ENCODE results near the gene PCDHGA1.

Gene PCDHGA1

GRCh38 chr5:141409598-141410306, 79.4 kb downstream of the PCDHGA1 start:
- Histone ChIP-seq H3K18ac (ENCODE audit: low read length) (no peak overlapping the region), H3K14ac (ENCODE audit: low read length) (no peak overlapping the region), H4K91ac (ENCODE audit: low read depth, low read length, poor library complexity) (no peak overlapping the region), H3K23ac (ENCODE audit: low read depth, low read length, poor library complexity) (no peak overlapping the region), H2AFZ (ENCODE audit: low read length) (no peak overlapping the region), H4K8ac (ENCODE audit: low read depth, low read length) (no peak overlapping the region), H2AK5ac (ENCODE audit: low read depth, low read length) (no peak overlapping the region), H2BK15ac (ENCODE audit: low read length) (no peak overlapping the region), H2BK120ac (ENCODE audit: low read depth, low read length) (no peak overlapping the region), H3K4me1 (ENCODE audit: control insufficient read depth in 2 of 2, insufficient read depth in 1 of 2, low read depth in 1 of 2, low read length in 2 of 2) (no peaks in the 10 kb centered on the region), H3K79me1 (ENCODE audit: low read depth, low read length) (no peaks in the 10 kb centered on the region), H3K27ac (replicated peaks; ENCODE audit: low read length) (no peak overlapping the region), H2BK5ac (ENCODE audit: low read length) (no peak overlapping the region), H3K27me3 (ENCODE audit: control insufficient read depth in 3 of 3, insufficient read depth in 3 of 3, low read depth in 1 of 3, low read length in 3 of 3) (no peaks in the 10 kb centered on the region), H3K4me2 (ENCODE audit: insufficient read depth, low read length, poor library complexity, severe bottlenecking) (no peak overlapping the region), H3K9ac (ENCODE audit: low read depth, low read length, poor library complexity) (no peak overlapping the region), H2BK12ac (ENCODE audit: low read length) (no peak overlapping the region), H3K4me3 (ENCODE audit: low read length in 2 of 2) (no peak overlapping the region), H3K4ac (ENCODE audit: low read length) (no peak overlapping the region), H3K9me3 (replicated peaks in 1 of 2; ENCODE audit: control insufficient read depth in 2 of 2, insufficient read depth in 1 of 2, low read depth in 1 of 2, low read length in 2 of 2) (peaks cover 51 to 93% of the 10 kb centered on the region in 2 donors), H3K36me3 (replicated peaks in 1 of 2; ENCODE audit: control insufficient read depth in 2 of 2, insufficient read depth in 2 of 2, low read length in 2 of 2) (peaks cover 17 to 35% of the 10 kb centered on the region in 2 donors)
- WGBS, 2 donors (ENCODE audit: extremely low coverage in 2 of 2, insufficient read length in 2 of 2, insufficient replicate concordance in 1 of 2): no CpG with 5 or more reads among the region's 64 CpGs
- no peak for DNase-seq (ENCODE audit: low spot score)

GRCh38 chr5:141411575-141411974, 81.3 kb downstream of the PCDHGA1 start:
- Histone ChIP-seq H2BK120ac (ENCODE audit: low read depth, low read length) (no peak overlapping the region), H2BK12ac (ENCODE audit: low read length) (no peak overlapping the region), H2BK5ac (ENCODE audit: low read length) (no peak overlapping the region), H3K36me3 (replicated peaks in 1 of 2; ENCODE audit: control insufficient read depth in 2 of 2, insufficient read depth in 2 of 2, low read length in 2 of 2) (peaks cover 18 to 44% of the 10 kb centered on the region in 2 donors), H3K23ac (ENCODE audit: low read depth, low read length, poor library complexity) (no peak overlapping the region), H3K27me3 (ENCODE audit: control insufficient read depth in 3 of 3, insufficient read depth in 3 of 3, low read depth in 1 of 3, low read length in 3 of 3) (no peaks in the 10 kb centered on the region), H3K9me3 (replicated peaks in 1 of 2; ENCODE audit: control insufficient read depth in 2 of 2, insufficient read depth in 1 of 2, low read depth in 1 of 2, low read length in 2 of 2) (peaks cover 49 to 93% of the 10 kb centered on the region in 2 donors), H3K79me1 (ENCODE audit: low read depth, low read length) (no peaks in the 10 kb centered on the region), H3K9ac (ENCODE audit: low read depth, low read length, poor library complexity) (no peak overlapping the region), H3K4me3 (ENCODE audit: low read length in 2 of 2) (no peak overlapping the region), H2AK5ac (ENCODE audit: low read depth, low read length) (no peak overlapping the region), H3K4me2 (ENCODE audit: insufficient read depth, low read length, poor library complexity, severe bottlenecking) (no peak overlapping the region), H3K18ac (ENCODE audit: low read length) (no peak overlapping the region), H2AFZ (ENCODE audit: low read length) (no peak overlapping the region), H4K8ac (ENCODE audit: low read depth, low read length) (no peak overlapping the region), H3K14ac (ENCODE audit: low read length) (no peak overlapping the region), H3K4me1 (ENCODE audit: control insufficient read depth in 2 of 2, insufficient read depth in 1 of 2, low read depth in 1 of 2, low read length in 2 of 2) (no peaks in the 10 kb centered on the region), H3K27ac (replicated peaks; ENCODE audit: low read length) (no peak overlapping the region), H3K4ac (ENCODE audit: low read length) (no peak overlapping the region), H4K91ac (ENCODE audit: low read depth, low read length, poor library complexity) (no peak overlapping the region), H2BK15ac (ENCODE audit: low read length) (no peak overlapping the region)
- DNase-seq (ENCODE audit: low spot score): no peak
- WGBS, 2 donors (ENCODE audit: extremely low coverage in 2 of 2, insufficient read length in 2 of 2, insufficient replicate concordance in 1 of 2): no CpG with 5 or more reads among the region's 3 CpGs

GRCh38 chr5:141412854-141413539, 82.7 kb downstream of the PCDHGA1 start, which contains the start of gene PCDHGA10:
TSS of gene PCDHGA10 (plus strand) at chr5:141412987. CDS start at chr5:141413176, 189 bp downstream.
- Histone ChIP-seq H3K27ac (replicated peaks; ENCODE audit: low read length) (no peak within 1 kb of the TSS), H2AFZ (ENCODE audit: low read length) (peak within 1 kb of the TSS; percentile 75), H3K27me3 (ENCODE audit: control insufficient read depth in 3 of 3, insufficient read depth in 3 of 3, low read depth in 1 of 3, low read length in 3 of 3) (no peaks in the 10 kb centered on the region), H3K18ac (ENCODE audit: low read length) (no peak within 1 kb of the TSS), H3K4me1 (ENCODE audit: control insufficient read depth in 2 of 2, insufficient read depth in 1 of 2, low read depth in 1 of 2, low read length in 2 of 2) (no peaks in the 10 kb centered on the region), H3K4me3 (ENCODE audit: low read length in 2 of 2) (peak within 1 kb of the TSS; percentile 49 to 70), H4K91ac (ENCODE audit: low read depth, low read length, poor library complexity) (no peak within 1 kb of the TSS), H2BK15ac (ENCODE audit: low read length) (no peak within 1 kb of the TSS), H3K4ac (ENCODE audit: low read length) (no peak within 1 kb of the TSS), H2BK5ac (ENCODE audit: low read length) (no peak within 1 kb of the TSS), H3K9ac (ENCODE audit: low read depth, low read length, poor library complexity) (no peak within 1 kb of the TSS), H3K9me3 (replicated peaks in 1 of 2; ENCODE audit: control insufficient read depth in 2 of 2, insufficient read depth in 1 of 2, low read depth in 1 of 2, low read length in 2 of 2) (peaks cover 49 to 96% of the 10 kb centered on the region in 2 donors), H4K8ac (ENCODE audit: low read depth, low read length) (no peak within 1 kb of the TSS), H2BK120ac (ENCODE audit: low read depth, low read length) (no peak within 1 kb of the TSS), H2BK12ac (ENCODE audit: low read length) (no peak within 1 kb of the TSS), H3K4me2 (ENCODE audit: insufficient read depth, low read length, poor library complexity, severe bottlenecking) (no peak within 1 kb of the TSS), H2AK5ac (ENCODE audit: low read depth, low read length) (no peak within 1 kb of the TSS), H3K36me3 (replicated peaks in 1 of 2; ENCODE audit: control insufficient read depth in 2 of 2, insufficient read depth in 2 of 2, low read length in 2 of 2) (peaks cover 18 to 51% of the 10 kb centered on the region in 2 donors), H3K14ac (ENCODE audit: low read length) (no peak within 1 kb of the TSS), H3K23ac (ENCODE audit: low read depth, low read length, poor library complexity) (no peak within 1 kb of the TSS), H3K79me1 (ENCODE audit: low read depth, low read length) (no peaks in the 10 kb centered on the region)
- DNase-seq (ENCODE audit: low spot score): peak; percentile 18
- no CpG with 5 or more reads among the region's 31 CpGs for WGBS, 2 donors (ENCODE audit: extremely low coverage in 2 of 2, insufficient read length in 2 of 2, insufficient replicate concordance in 1 of 2)

GRCh38 chr5:141413540-141414069, 83.3 kb downstream of the PCDHGA1 start:
- H3K18ac ChIP-seq (ENCODE audit: low read length): no peak overlapping the region
- peaks cover 54 to 96% of the 10 kb centered on the region in 2 donors for H3K9me3 ChIP-seq (replicated peaks in 1 of 2; ENCODE audit: control insufficient read depth in 2 of 2, insufficient read depth in 1 of 2, low read depth in 1 of 2, low read length in 2 of 2)
- H3K79me1 ChIP-seq (ENCODE audit: low read depth, low read length): no peaks in the 10 kb centered on the region
- peak overlapping the region; percentile 75 for H2AFZ ChIP-seq (ENCODE audit: low read length)
- H2AK5ac ChIP-seq (ENCODE audit: low read depth, low read length): no peak overlapping the region
- H3K27ac ChIP-seq (replicated peaks; ENCODE audit: low read length): no peak overlapping the region
- no peak overlapping the region for H3K9ac ChIP-seq (ENCODE audit: low read depth, low read length, poor library complexity)
- H3K4ac ChIP-seq (ENCODE audit: low read length): no peak overlapping the region
- no peaks in the 10 kb centered on the region for H3K4me1 ChIP-seq (ENCODE audit: control insufficient read depth in 2 of 2, insufficient read depth in 1 of 2, low read depth in 1 of 2, low read length in 2 of 2)
- H3K14ac ChIP-seq (ENCODE audit: low read length): no peak overlapping the region
- no peak overlapping the region for H4K91ac ChIP-seq (ENCODE audit: low read depth, low read length, poor library complexity)
- H2BK15ac ChIP-seq (ENCODE audit: low read length): no peak overlapping the region
- H3K4me3 ChIP-seq (ENCODE audit: low read length in 2 of 2): peak overlapping the region; percentile 49 to 70
- no peak for DNase-seq (ENCODE audit: low spot score)
- H3K36me3 ChIP-seq (replicated peaks in 1 of 2; ENCODE audit: control insufficient read depth in 2 of 2, insufficient read depth in 2 of 2, low read length in 2 of 2): peaks cover 21 to 53% of the 10 kb centered on the region in 2 donors
- no peak overlapping the region for H2BK12ac ChIP-seq (ENCODE audit: low read length)
- no peak overlapping the region for H3K23ac ChIP-seq (ENCODE audit: low read depth, low read length, poor library complexity)
- H2BK5ac ChIP-seq (ENCODE audit: low read length): no peak overlapping the region
- H3K27me3 ChIP-seq (ENCODE audit: control insufficient read depth in 3 of 3, insufficient read depth in 3 of 3, low read depth in 1 of 3, low read length in 3 of 3): no peaks in the 10 kb centered on the region
- H3K4me2 ChIP-seq (ENCODE audit: insufficient read depth, low read length, poor library complexity, severe bottlenecking): no peak overlapping the region
- no peak overlapping the region for H2BK120ac ChIP-seq (ENCODE audit: low read depth, low read length)
- no peak overlapping the region for H4K8ac ChIP-seq (ENCODE audit: low read depth, low read length)
- WGBS, 2 donors (ENCODE audit: extremely low coverage in 2 of 2, insufficient read length in 2 of 2, insufficient replicate concordance in 1 of 2): no CpG with 5 or more reads among the region's 25 CpGs

Data from neuronal stem cell (in vitro differentiated cells).